K562 (cell line): Measurements from ENCODE around the gene HSPA1L. TPM values are rescaled to one million over a fixed set of nuclear protein-coding genes. Genes with fewer than 3 reads are reported as not detected.

Experiments used
- CHD1 ChIP-seq: fragments of 200-600 bp; sonication (generic); IDR thresholded peaks from one replicate; pipeline ENCODE4 v1.6.1; 2012; ENCODE audit warnings: mild to moderate bottlenecking, moderate library complexity, low read length, inconsistent platforms
- CTCF ChIP-seq, 3 experiments: IDR thresholded peaks in 2 of 3; conservative IDR thresholded peaks in 1 of 3; 2 replicates each; pipeline ENCODE4 v1.5.1; 2011 to 2012; ENCODE audit warnings: low read length in 3 of 3, mild to moderate bottlenecking in 3 of 3, control low read depth in 2 of 3, improper control_type of control experiment in 1 of 3, inconsistent platforms in 1 of 3, low read depth in 1 of 3, mixed read lengths in 1 of 3, moderate library complexity in 1 of 3; ENCODE audit not compliant: insufficient read depth in 2 of 3
- ELF4 ChIP-seq: fragments of 450-650 bp; formaldehyde crosslinking; IDR thresholded peaks from 2 replicates; pipeline ENCODE4 v1.4.0; 2022; ENCODE audit warnings: missing genetic modification characterization
- EP300 ChIP-seq: IDR thresholded peaks from 2 replicates; pipeline ENCODE4 v1.6.1; 2012; ENCODE audit warnings: low read length, improper control_type of control experiment
- ERF ChIP-seq: fragments of 450-650 bp; formaldehyde crosslinking; IDR thresholded peaks from 2 replicates; pipeline ENCODE4 v1.4.0; 2020; ENCODE audit warnings: mild to moderate bottlenecking, mixed read lengths
- ETS2 ChIP-seq: IDR thresholded peaks from 2 replicates; pipeline ENCODE4 v1.6.1; 2016; ENCODE audit warnings: borderline replicate concordance, missing genetic modification characterization, mild to moderate bottlenecking, moderate library complexity, missing compliant biosample characterization; ENCODE audit not compliant: poor library complexity, severe bottlenecking
- KAT8 ChIP-seq: fragments of 450-650 bp; IDR thresholded peaks from 2 replicates; pipeline ENCODE4 v1.6.1; 2016; ENCODE audit warnings: low read depth, mild to moderate bottlenecking
- LCOR ChIP-seq: sonication (generic); formaldehyde crosslinking; IDR thresholded peaks from 2 replicates; pipeline ENCODE4 v1.8.0; 2022; ENCODE audit warnings: mild to moderate bottlenecking, missing genetic modification reagents
- MTA2 ChIP-seq: fragments of 450-650 bp; IDR thresholded peaks from 2 replicates; pipeline ENCODE4 v1.6.1; 2016; ENCODE audit warnings: low read depth
- NCOA1 ChIP-seq: fragments of 450-650 bp; IDR thresholded peaks from 2 replicates; pipeline ENCODE4 v1.6.1; 2016; ENCODE audit warnings: low read depth
- NCOA4 ChIP-seq: fragments of 450-650 bp; IDR thresholded peaks from 2 replicates; pipeline ENCODE4 v1.6.1; 2018; ENCODE audit warnings: mild to moderate bottlenecking; ENCODE audit not compliant: partially characterized antibody
- RREB1 ChIP-seq: fragments of 250-450 bp; sonication (Bioruptor Pico); IDR thresholded peaks from 2 replicates; pipeline ENCODE4 v1.4.0; 2020
- SMARCC2 ChIP-seq: fragments of 450-650 bp; IDR thresholded peaks from 2 replicates; pipeline ENCODE4 v1.6.1; 2017; ENCODE audit warnings: antibody characterized with exemption, moderate library complexity, mild to moderate bottlenecking, low read depth
- TAF9B ChIP-seq: fragments of 450-650 bp; IDR thresholded peaks from 2 replicates; pipeline ENCODE4 v1.6.1; 2018; ENCODE audit warnings: mild to moderate bottlenecking; ENCODE audit not compliant: partially characterized antibody
- TEAD4 ChIP-seq, 2 experiments: sonication (generic) in 1 of 2; formaldehyde crosslinking in 1 of 2; IDR thresholded peaks; 2 replicates each; pipeline versions ENCODE4 v1.6.1 to v1.8.0; 2012 to 2022; ENCODE audit warnings: borderline replicate concordance in 1 of 2, inconsistent platforms in 1 of 2, low read length in 1 of 2, mild to moderate bottlenecking in 1 of 2, missing genetic modification reagents in 1 of 2
- THRB ChIP-seq: fragments of 450-650 bp; formaldehyde crosslinking; conservative IDR thresholded peaks from 2 replicates; pipeline ENCODE4 v1.4.0; 2022; ENCODE audit warnings: mild to moderate bottlenecking, missing genetic modification characterization
- TRIM24 ChIP-seq, 2 experiments: fragments of 450-650 bp; IDR thresholded peaks; 2 replicates each; pipeline ENCODE4 v1.6.1; 2016
- TRIM28 ChIP-seq: fragments of 450-650 bp; IDR thresholded peaks from 2 replicates; pipeline ENCODE4 v1.6.1; 2017
- ZNF12 ChIP-seq: sonication (generic); formaldehyde crosslinking; IDR thresholded peaks from 2 replicates; pipeline ENCODE4 v1.4.0; 2020; ENCODE audit warnings: mild to moderate bottlenecking, missing genetic modification reagents
- ZNF445 ChIP-seq: fragments of 250-450 bp; sonication (Bioruptor Pico); IDR thresholded peaks from 2 replicates; pipeline ENCODE4 v1.4.0; 2020; ENCODE audit warnings: low read depth, mild to moderate bottlenecking, moderate library complexity
- ZNF830 ChIP-seq: fragments of 250-450 bp; sonication (Bioruptor Pico); IDR thresholded peaks from 2 replicates; pipeline ENCODE4 v1.5.0; 2021; ENCODE audit warnings: mild to moderate bottlenecking
- polyA plus RNA-seq, 8 experiments: library from polyadenylated mRNA; depleted of rRNA in 4 of 8; stranded (reverse) in 5 of 8; unstranded in 3 of 8; fragments of >200 nt; fragmentation: Nextera tagmentation in 2 of 8; fragmentation: Illumina TruSeq in 1 of 8; extraction: Ambion mirVana in 2 of 8; extraction: Trizol in 1 of 8; gene quantifications; 2 replicates each; pipeline versions ENCODE4 v1.2.1 to v1.2.3, GENCODE V29; 2011 to 2014; ENCODE audit warnings: inconsistent platforms in 1 of 8, missing spikeins in 1 of 8
- total RNA-seq, 7 experiments: library from RNA; depleted of rRNA in 6 of 7; stranded (reverse); fragments of >200 nt in 6 of 7; fragmentation: Illumina TruSeq in 2 of 7; extraction: Trizol in 2 of 7; gene quantifications; 2 replicates each; pipeline versions ENCODE4 v1.2.1 to v1.2.3, GENCODE V29; 2011 to 2021; ENCODE audit warnings: low replicate concordance in 1 of 7

The HSPA1L gene
- total and polyA plus RNA-seq, 9 of the 15 experiments (the other 6 are each of a cell fraction or from before 2014, with no cell fraction given): 0.14 to 2.1 (median 1.3) TPM

DNA sequence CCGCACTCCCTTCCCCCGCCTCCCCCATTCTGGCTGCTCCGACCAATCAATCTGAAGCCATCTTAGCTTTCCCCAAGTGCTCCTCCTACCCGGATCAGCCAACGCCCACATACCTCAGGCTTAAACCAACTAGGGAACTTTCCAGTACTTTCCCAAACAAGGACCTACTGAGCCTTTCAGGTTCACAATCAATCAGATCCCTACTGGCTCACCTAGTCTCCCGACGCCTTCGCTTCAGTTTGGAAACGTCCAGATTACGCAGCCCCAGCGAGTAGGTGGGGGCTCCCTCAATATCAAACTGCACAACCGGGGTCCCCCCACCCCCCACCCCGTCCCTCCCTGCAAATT lies 432 bp downstream of the HSPA1L start (continued):
- TF ChIP-seq ZNF830 (CRISPR knock-in tag): peak; percentile 72; the same call in 1 of the 2 replicates
- peak; percentile 61; the same call in 1 of the 2 replicates for TF ChIP-seq THRB (CRISPR knock-in tag)
- peak; percentile 57; the same call in 1 of the 2 replicates for TF ChIP-seq EP300
- TF ChIP-seq TAF9B: no peak
- TF ChIP-seq TRIM28: 0 out of 2 replicates have a peak, but pooled peaks have one; percentile 32
- peak; percentile 13; the same call in 1 of the 2 replicates for TF ChIP-seq NCOA1
- no peak for TF ChIP-seq MTA2
- peak; percentile 94 for TF ChIP-seq ERF
- TF ChIP-seq CTCF (IDR thresholded peaks at IDR 0.05 in 2 of 3, conservative IDR thresholded peaks at IDR 0.05 in 1 of 3; ENCODE audit: insufficient read depth in 2 of 3, low read depth in 1 of 3, low read length in 3 of 3): 0 out of 6 replicates have a peak, but pooled peaks of 1 of the 3 experiments have one; percentile 1
- peak; percentile 60; the same call in 1 of the 2 replicates for TF ChIP-seq ZNF445
- peak in 1 of 2 experiments; percentile 18; a peak in 1 of 4 replicates for TF ChIP-seq TRIM24 (IDR thresholded peaks at IDR 0.05)
- TF ChIP-seq ZNF12 (CRISPR knock-in tag): no peak
- TF ChIP-seq SMARCC2: no peak
- peak; percentile 79; the same call in 1 of the 2 replicates for TF ChIP-seq RREB1 (CRISPR knock-in tag)
- no peak for TF ChIP-seq KAT8
- no peak for TF ChIP-seq NCOA4
- peak; percentile 6; the same call in 1 of the 2 replicates for TF ChIP-seq ELF4 (CRISPR knock-in tag)
- peak; percentile 83 for TF ChIP-seq CHD1
- no peak for TF ChIP-seq ETS2
- 0 out of 2 replicates have a peak, but pooled peaks have one; percentile 68 for TF ChIP-seq LCOR (CRISPR knock-in tag)
- peak; percentile 62; the same call in 1 of the 2 replicates for TF ChIP-seq TEAD4 (IDR thresholded peaks at IDR 0.05; ENCODE audit: low read length)
- no peak for TF ChIP-seq TEAD4 (CRISPR knock-in tag; IDR thresholded peaks at IDR 0.05; ENCODE audit: borderline replicate concordance)
